HepG2 (cell line): ENCODE measurements around the gene TMPO. TPM values are rescaled to one million over a fixed set of nuclear protein-coding genes. Genes with fewer than 3 reads are reported as not detected.
A peak's percentile ranks its signal among the peaks of the same experiment; 100 is the strongest.

Experiments
- ELF1 ChIP-seq: sonication (generic); formaldehyde crosslinking; IDR thresholded peaks from 2 replicates; pipeline ENCODE4 v1.4.0; 2020; ENCODE audit warnings: missing genetic modification reagents
- EP300 ChIP-seq, 3 experiments: sonication (generic) in 1 of 3; formaldehyde crosslinking in 1 of 3; IDR thresholded peaks; 2 replicates each; pipeline versions ENCODE4 v1.5.1 to v1.6.1; 2011 to 2020; ENCODE audit warnings: low read depth in 2 of 3, low read length in 2 of 3, borderline replicate concordance in 1 of 3, improper control_type of control experiment in 1 of 3, mild to moderate bottlenecking in 1 of 3, missing genetic modification reagents in 1 of 3, moderate library complexity in 1 of 3
- FOXK2 ChIP-seq: fragments of 450-650 bp; IDR thresholded peaks from 2 replicates; pipeline ENCODE4 v1.6.1; 2016
- HMGXB3 ChIP-seq: sonication (generic); formaldehyde crosslinking; IDR thresholded peaks from 2 replicates; pipeline ENCODE4 v1.4.0; 2020; ENCODE audit warnings: missing genetic modification reagents, borderline replicate concordance
- HNRNPK ChIP-seq: fragments of 200-400 bp; formaldehyde crosslinking; IDR thresholded peaks from 2 replicates; pipeline ENCODE4 v1.6.1; 2018; ENCODE audit warnings: low read length, low read depth, moderate library complexity, mild to moderate bottlenecking; ENCODE audit not compliant: poor library complexity, severe bottlenecking
- NFKBIZ ChIP-seq: IDR thresholded peaks from 2 replicates; pipeline ENCODE4 v1.6.1; 2018; ENCODE audit warnings: missing genetic modification reagents, missing compliant biosample characterization
- SMC3 ChIP-seq: IDR thresholded peaks from 2 replicates; pipeline ENCODE4 v1.6.1; 2011; ENCODE audit warnings: low read length, improper control_type of control experiment
- THAP7 ChIP-seq: sonication (generic); formaldehyde crosslinking; IDR thresholded peaks from 2 replicates; pipeline ENCODE4 v1.8.1; 2023; ENCODE audit warnings: mild to moderate bottlenecking, missing genetic modification reagents
- ZNF275 ChIP-seq: sonication (generic); formaldehyde crosslinking; IDR thresholded peaks from 2 replicates; pipeline ENCODE4 v1.8.0; 2022; ENCODE audit warnings: missing genetic modification reagents, mild to moderate bottlenecking, inconsistent platforms, borderline replicate concordance
- ZNF614 ChIP-seq: IDR thresholded peaks from 2 replicates; pipeline ENCODE4 v1.6.1; 2018; ENCODE audit warnings: missing biosample characterization, missing genetic modification reagents, inconsistent platforms, borderline replicate concordance
- polyA plus RNA-seq, 8 experiments: library from polyadenylated mRNA; depleted of rRNA in 3 of 8; stranded (reverse) in 7 of 8; unstranded in 1 of 8; fragments of >200 nt; fragmentation: Illumina TruSeq in 4 of 8; extraction: Trizol in 4 of 8; gene quantifications; 2 replicates each; pipeline versions ENCODE4 v1.2.1 to v1.2.3, GENCODE V29; 2011 to 2016; ENCODE audit warnings: low read depth in 4 of 8, missing spikeins in 1 of 8, mixed read lengths in 1 of 8; ENCODE audit not compliant: insufficient read depth in 1 of 8
- total RNA-seq, 5 experiments: library from RNA; depleted of rRNA; stranded (reverse); fragments of >200 nt; fragmentation: Illumina TruSeq; extraction: Trizol; gene quantifications; 2 replicates each; pipeline ENCODE4 v1.2.3, GENCODE V29; 2016; ENCODE audit warnings: low read depth in 1 of 5
- TF ChIP-seq, protein P1 (sequence below): sonication (generic); formaldehyde crosslinking; IDR thresholded peaks from 2 replicates; pipeline ENCODE4 v1.5.1; 2020; ENCODE audit warnings: mild to moderate bottlenecking, missing genetic modification reagents, borderline replicate concordance
- TF ChIP-seq, protein P2 (sequence below): sonication (generic); formaldehyde crosslinking; conservative IDR thresholded peaks from 2 replicates; pipeline ENCODE4 v1.4.0; 2020; ENCODE audit warnings: missing genetic modification reagents

TMPO gene
- total and polyA plus RNA-seq, 2 of the 13 experiments (the other 11 are each of a cell fraction or from before 2014, with no cell fraction given): 24.2 to 167 TPM

DNA sequence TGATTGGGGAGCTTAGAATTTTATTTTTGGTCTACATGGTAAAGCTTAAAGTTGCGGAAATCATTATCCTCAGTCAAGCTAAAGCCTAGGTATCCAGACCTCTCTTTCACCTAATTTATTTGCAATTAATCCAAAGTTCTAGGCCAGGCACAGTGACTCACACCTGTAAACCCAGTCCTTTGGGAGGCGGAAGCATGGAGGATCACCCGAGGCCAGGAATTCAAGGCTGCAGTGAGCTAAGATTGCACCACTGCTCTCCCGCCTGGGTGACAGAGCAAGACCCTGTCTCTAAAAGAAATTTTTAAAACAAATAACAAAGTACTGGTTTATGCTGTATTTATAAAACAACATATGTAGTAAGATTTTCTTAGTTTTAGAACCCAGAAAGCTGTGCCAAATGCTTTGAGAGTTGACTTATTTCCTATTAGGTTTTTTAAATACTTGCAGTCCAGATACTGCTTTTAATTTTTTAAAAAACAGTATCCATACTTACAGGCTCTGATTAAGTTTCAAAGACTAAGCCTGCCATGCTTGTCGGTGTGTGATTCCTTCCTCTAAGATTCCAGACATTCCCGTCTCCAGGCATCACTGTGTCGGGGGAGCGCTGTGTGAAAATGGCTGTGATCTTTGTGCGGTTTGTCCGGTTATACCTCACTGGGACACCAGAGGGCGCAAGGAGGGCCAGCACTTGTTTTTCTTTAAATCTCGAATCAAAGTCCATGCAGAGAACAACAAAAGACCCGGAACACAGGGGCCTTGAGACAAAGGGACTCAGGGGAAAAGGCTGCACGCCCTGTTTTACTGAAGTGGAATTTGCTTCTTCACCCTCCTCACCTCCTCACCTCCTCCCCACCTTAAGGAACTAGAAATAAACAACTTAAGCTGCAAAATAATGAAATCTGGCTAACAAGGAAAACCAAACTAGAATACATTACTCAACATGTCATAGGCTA lies 24.6 kb upstream of the TMPO start (continued):
- TF ChIP-seq ZNF614 (CRISPR knock-in tag) (peak; percentile 18; the same call in 1 of the 2 replicates), EP300 (IDR thresholded peaks at IDR 0.05; ENCODE audit: low read depth in 2 of 2, low read length in 2 of 2) (peak in 1 of 2 experiments; percentile 48; a peak in 2 of 4 replicates), EP300 (CRISPR knock-in tag; IDR thresholded peaks at IDR 0.05; ENCODE audit: borderline replicate concordance) (peak; percentile 48; the same call in 1 of the 2 replicates), ZNF275 (CRISPR knock-in tag) (peak; percentile 67; the same call in 1 of the 2 replicates), THAP7 (CRISPR knock-in tag) (no peak), HMGXB3 (peak; percentile 96), ELF1 (CRISPR knock-in tag) (peak; percentile 81), NFKBIZ (CRISPR knock-in tag) (peak; percentile 43; the same call in 1 of the 2 replicates), SMC3 (peak; percentile 96), HNRNPK (no peak), FOXK2 (peak; percentile 24; the same call in 1 of the 2 replicates)
- TF ChIP-seq, protein P1, sequence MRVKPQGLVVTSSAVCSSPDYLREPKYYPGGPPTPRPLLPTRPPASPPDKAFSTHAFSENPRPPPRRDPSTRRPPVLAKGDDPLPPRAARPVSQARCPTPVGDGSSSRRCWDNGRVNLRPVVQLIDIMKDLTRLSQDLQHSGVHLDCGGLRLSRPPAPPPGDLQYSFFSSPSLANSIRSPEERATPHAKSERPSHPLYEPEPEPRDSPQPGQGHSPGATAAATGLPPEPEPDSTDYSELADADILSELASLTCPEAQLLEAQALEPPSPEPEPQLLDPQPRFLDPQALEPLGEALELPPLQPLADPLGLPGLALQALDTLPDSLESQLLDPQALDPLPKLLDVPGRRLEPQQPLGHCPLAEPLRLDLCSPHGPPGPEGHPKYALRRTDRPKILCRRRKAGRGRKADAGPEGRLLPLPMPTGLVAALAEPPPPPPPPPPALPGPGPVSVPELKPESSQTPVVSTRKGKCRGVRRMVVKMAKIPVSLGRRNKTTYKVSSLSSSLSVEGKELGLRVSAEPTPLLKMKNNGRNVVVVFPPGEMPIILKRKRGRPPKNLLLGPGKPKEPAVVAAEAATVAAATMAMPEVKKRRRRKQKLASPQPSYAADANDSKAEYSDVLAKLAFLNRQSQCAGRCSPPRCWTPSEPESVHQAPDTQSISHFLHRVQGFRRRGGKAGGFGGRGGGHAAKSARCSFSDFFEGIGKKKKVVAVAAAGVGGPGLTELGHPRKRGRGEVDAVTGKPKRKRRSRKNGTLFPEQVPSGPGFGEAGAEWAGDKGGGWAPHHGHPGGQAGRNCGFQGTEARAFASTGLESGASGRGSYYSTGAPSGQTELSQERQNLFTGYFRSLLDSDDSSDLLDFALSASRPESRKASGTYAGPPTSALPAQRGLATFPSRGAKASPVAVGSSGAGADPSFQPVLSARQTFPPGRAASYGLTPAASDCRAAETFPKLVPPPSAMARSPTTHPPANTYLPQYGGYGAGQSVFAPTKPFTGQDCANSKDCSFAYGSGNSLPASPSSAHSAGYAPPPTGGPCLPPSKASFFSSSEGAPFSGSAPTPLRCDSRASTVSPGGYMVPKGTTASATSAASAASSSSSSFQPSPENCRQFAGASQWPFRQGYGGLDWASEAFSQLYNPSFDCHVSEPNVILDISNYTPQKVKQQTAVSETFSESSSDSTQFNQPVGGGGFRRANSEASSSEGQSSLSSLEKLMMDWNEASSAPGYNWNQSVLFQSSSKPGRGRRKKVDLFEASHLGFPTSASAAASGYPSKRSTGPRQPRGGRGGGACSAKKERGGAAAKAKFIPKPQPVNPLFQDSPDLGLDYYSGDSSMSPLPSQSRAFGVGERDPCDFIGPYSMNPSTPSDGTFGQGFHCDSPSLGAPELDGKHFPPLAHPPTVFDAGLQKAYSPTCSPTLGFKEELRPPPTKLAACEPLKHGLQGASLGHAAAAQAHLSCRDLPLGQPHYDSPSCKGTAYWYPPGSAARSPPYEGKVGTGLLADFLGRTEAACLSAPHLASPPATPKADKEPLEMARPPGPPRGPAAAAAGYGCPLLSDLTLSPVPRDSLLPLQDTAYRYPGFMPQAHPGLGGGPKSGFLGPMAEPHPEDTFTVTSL (CRISPR knock-in tag): peak; percentile 19; the same call in 1 of the 2 replicates
- TF ChIP-seq, protein P2, sequence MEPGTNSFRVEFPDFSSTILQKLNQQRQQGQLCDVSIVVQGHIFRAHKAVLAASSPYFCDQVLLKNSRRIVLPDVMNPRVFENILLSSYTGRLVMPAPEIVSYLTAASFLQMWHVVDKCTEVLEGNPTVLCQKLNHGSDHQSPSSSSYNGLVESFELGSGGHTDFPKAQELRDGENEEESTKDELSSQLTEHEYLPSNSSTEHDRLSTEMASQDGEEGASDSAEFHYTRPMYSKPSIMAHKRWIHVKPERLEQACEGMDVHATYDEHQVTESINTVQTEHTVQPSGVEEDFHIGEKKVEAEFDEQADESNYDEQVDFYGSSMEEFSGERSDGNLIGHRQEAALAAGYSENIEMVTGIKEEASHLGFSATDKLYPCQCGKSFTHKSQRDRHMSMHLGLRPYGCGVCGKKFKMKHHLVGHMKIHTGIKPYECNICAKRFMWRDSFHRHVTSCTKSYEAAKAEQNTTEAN: 0 out of 2 replicates have a peak, but pooled peaks have one; percentile 47
